AG04449 (cell line): ENCODE data around the gene KRTAP12-3.
"Not testable (repeated sequence)": the region's sequence is repeated elsewhere in the genome, so short reads cannot be mapped to it uniquely, and the experiment has no call there.

ENCODE experiments used
- CTCF ChIA-PET: fragments of 350-600 bp; formaldehyde crosslinking; extraction: SDS; loops from one replicate; lab custom pipeline; 2021; ENCODE audit warnings: antibody characterized with exemption; lab: Yijun Ruan, JAX
- POLR2A ChIA-PET: fragments of 400-600, 350-600 bp; formaldehyde crosslinking; extraction: SDS; loops from one replicate; lab custom pipeline; 2020; ENCODE audit warnings: antibody characterized with exemption, inconsistent platforms; lab: Yijun Ruan, JAX
- DNase-seq: peaks from one replicate; pipeline ENCODE4 v3.0.0-alpha.2; 2010; ENCODE audit warnings: low read depth, low spot score
- H3K4me3 ChIP-seq: 2 replicates; pipeline ENCODE4 v1.5.1; 2011; ENCODE audit warnings: low read depth, mild to moderate bottlenecking, control low read depth, low read length
- CTCF ChIP-seq: IDR thresholded peaks from one replicate; pipeline ENCODE4 v1.5.1; 2011; ENCODE audit warnings: mild to moderate bottlenecking, moderate library complexity, low read length, control low read depth, inconsistent platforms; ENCODE audit not compliant: insufficient read depth; ENCODE audit errors: missing control alignments

Gene KRTAP12-3

GRCh38 chr21:44644878-44645277 is 12.9 kb upstream of the KRTAP12-3 start:
- no peak for TF ChIP-seq CTCF
- ChIA-PET POLR2A (no interaction called here), CTCF (interaction anchor here (0.9 kb wide), 1 partner anchor 11 kb away, joined by 3 read pairs; no protein-coding TSS in a partner anchor)
- no peak overlapping the region for H3K4me3 ChIP-seq
- DNase-seq = no peak

GRCh38 chr21:44646366-44647221 is 11.1 kb upstream of the KRTAP12-3 start, which contains the start of gene KRTAP10-11:
Gene KRTAP10-11, plus strand, starts transcription at chr21:44646414. Its CDS starts 45 bp downstream, at chr21:44646459.
- POLR2A ChIA-PET, CTCF ChIA-PET, DNase-seq, H3K4me3 ChIP-seq: not testable (repeated sequence)

GRCh38 chr21:44647222-44647552 is 10.5 kb upstream of the KRTAP12-3 start:
- no peak for DNase-seq

GRCh38 chr21:44648557-44649311 is 9.0 kb upstream of the KRTAP12-3 start:
- no peak overlapping the region for H3K4me3 ChIP-seq
- CTCF ChIA-PET = no interaction called here
- POLR2A ChIA-PET = no interaction called here
- no peak for DNase-seq
- no peak for TF ChIP-seq CTCF

More at GRCh38 chr21:44647222-44647552, 10.5 kb upstream of the KRTAP12-3 start:
- ChIA-PET CTCF (no interaction called here), POLR2A (no interaction called here)
- no peak for TF ChIP-seq CTCF
- H3K4me3 ChIP-seq = no peak overlapping the region

- ChIA-PET POLR2A (no interaction called here), CTCF (no interaction called here)
- H3K4me3 ChIP-seq = no peak overlapping the region
- no peak for DNase-seq
- no peak for TF ChIP-seq CTCF
These were observed 8.1 kb upstream of the KRTAP12-3 start for GRCh38 chr21:44649521-44650100.

- ChIA-PET POLR2A (no interaction called here), CTCF (no interaction called here)
- DNase-seq = no peak
- TF ChIP-seq CTCF = no peak
- no peak overlapping the region for H3K4me3 ChIP-seq
These were observed 7.3 kb upstream of the KRTAP12-3 start for GRCh38 chr21:44650265-44650972.
